ENCODE measurements around the gene MAP1LC3B2.

MAP1LC3B2 gene

GRCh38 chr12:116578051-116578450, 18.9 kb downstream of the MAP1LC3B2 start:
- DNase-seq (ENCODE audit: low read depth) = no peak
- H3K4me3 ChIP-seq (ENCODE audit: control insufficient read depth, low read depth, low read length) = no peak overlapping the region
- TF ChIP-seq CTCF (IDR thresholded peaks at IDR 0.05; ENCODE audit: control insufficient read depth, insufficient read depth, low read depth, low read length, missing control alignments) = no peak

- no peak for TF ChIP-seq CTCF (IDR thresholded peaks at IDR 0.05; ENCODE audit: control insufficient read depth, insufficient read depth, low read depth, low read length, missing control alignments)
- DNase-seq (ENCODE audit: low read depth) = no peak
Observed at GRCh38 chr12:116582610-116583009, 23.4 kb downstream of the MAP1LC3B2 start.

GRCh38 chr12:116583129-116583694, 24.0 kb downstream of the MAP1LC3B2 start:
- no peak for DNase-seq (ENCODE audit: low read depth)
- H3K4me3 ChIP-seq (ENCODE audit: control insufficient read depth, low read depth, low read length) = no peak overlapping the region
- no peak for TF ChIP-seq CTCF (IDR thresholded peaks at IDR 0.05; ENCODE audit: control insufficient read depth, insufficient read depth, low read depth, low read length, missing control alignments)

More at GRCh38 chr12:116582610-116583009, 23.4 kb downstream of the MAP1LC3B2 start:
- H3K4me3 ChIP-seq (ENCODE audit: control insufficient read depth, low read depth, low read length) = no peak overlapping the region

- TF ChIP-seq CTCF (IDR thresholded peaks at IDR 0.05; ENCODE audit: control insufficient read depth, insufficient read depth, low read depth, low read length, missing control alignments) = no peak
- DNase-seq (ENCODE audit: low read depth) = no peak
- H3K4me3 ChIP-seq (ENCODE audit: control insufficient read depth, low read depth, low read length) = no peak overlapping the region
Observed at GRCh38 chr12:116587270-116587669, 28.1 kb downstream of the MAP1LC3B2 start.

- no peak for DNase-seq (ENCODE audit: low read depth)
- TF ChIP-seq CTCF (IDR thresholded peaks at IDR 0.05; ENCODE audit: control insufficient read depth, insufficient read depth, low read depth, low read length, missing control alignments) = no peak
- H3K4me3 ChIP-seq (ENCODE audit: control insufficient read depth, low read depth, low read length) = no peak overlapping the region
Observed at GRCh38 chr12:116588390-116589028, 29.3 kb downstream of the MAP1LC3B2 start.

GRCh38 chr12:116589581-116589980, 30.4 kb downstream of the MAP1LC3B2 start:
- H3K4me3 ChIP-seq (ENCODE audit: control insufficient read depth, low read depth, low read length) = no peak overlapping the region
- no peak for DNase-seq (ENCODE audit: low read depth)
- no peak for TF ChIP-seq CTCF (IDR thresholded peaks at IDR 0.05; ENCODE audit: control insufficient read depth, insufficient read depth, low read depth, low read length, missing control alignments)
